ENCODE results near the gene DDT. TPM values are rescaled to one million over a fixed set of nuclear protein-coding genes. Genes with fewer than 3 reads are reported as not detected.

DDT gene
- total RNA-seq, 3 donors from 2014 or later (not counting 1 experiment from before 2014, with no cell fraction given), result 60.2 to 64.3 (median 62.3) TPM

DNA sequence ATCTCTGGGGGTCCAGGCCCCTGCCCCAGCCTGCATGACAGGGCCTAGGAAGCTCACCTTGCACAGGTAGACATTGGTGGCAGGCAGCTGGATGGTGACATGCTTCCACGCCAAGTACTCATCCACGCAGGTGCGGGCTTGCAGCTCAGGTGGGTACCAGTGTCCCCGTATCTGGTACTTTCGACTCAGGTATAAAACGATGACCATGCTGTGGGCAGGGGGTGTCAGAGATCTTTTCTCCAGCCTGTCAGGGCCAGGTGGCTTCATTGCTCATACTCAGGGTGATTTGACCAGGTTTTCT, 32.6 kb upstream of the DDT start:
- no peaks in the 10 kb centered on the region for H3K9me3 Mint-ChIP-seq
- H3K4me1 Mint-ChIP-seq, result peaks cover 13 to 18% of the 10 kb centered on the region in 2 donors
- DNase-seq (no peak), ATAC-seq (no peak)
- Histone ChIP-seq H3K27me3 (ENCODE audit: control insufficient read depth, insufficient read depth, low read length) (peaks cover 3% of the 10 kb centered on the region), H3K9me3 (ENCODE audit: control insufficient read depth, insufficient read depth, low read length) (no peaks in the 10 kb centered on the region), H3K36me3 (ENCODE audit: control insufficient read depth, insufficient read depth, low read length) (no peaks in the 10 kb centered on the region), H3K27ac (ENCODE audit: low read length) (no peak overlapping the region), H3K4me1 (ENCODE audit: control insufficient read depth, insufficient read depth, low read length) (peaks cover 10% of the 10 kb centered on the region), H3K4me3 (ENCODE audit: low read length) (no peak overlapping the region)
- H3K4me3 Mint-ChIP-seq, result no peak overlapping the region
- TF ChIP-seq, protein P1, sequence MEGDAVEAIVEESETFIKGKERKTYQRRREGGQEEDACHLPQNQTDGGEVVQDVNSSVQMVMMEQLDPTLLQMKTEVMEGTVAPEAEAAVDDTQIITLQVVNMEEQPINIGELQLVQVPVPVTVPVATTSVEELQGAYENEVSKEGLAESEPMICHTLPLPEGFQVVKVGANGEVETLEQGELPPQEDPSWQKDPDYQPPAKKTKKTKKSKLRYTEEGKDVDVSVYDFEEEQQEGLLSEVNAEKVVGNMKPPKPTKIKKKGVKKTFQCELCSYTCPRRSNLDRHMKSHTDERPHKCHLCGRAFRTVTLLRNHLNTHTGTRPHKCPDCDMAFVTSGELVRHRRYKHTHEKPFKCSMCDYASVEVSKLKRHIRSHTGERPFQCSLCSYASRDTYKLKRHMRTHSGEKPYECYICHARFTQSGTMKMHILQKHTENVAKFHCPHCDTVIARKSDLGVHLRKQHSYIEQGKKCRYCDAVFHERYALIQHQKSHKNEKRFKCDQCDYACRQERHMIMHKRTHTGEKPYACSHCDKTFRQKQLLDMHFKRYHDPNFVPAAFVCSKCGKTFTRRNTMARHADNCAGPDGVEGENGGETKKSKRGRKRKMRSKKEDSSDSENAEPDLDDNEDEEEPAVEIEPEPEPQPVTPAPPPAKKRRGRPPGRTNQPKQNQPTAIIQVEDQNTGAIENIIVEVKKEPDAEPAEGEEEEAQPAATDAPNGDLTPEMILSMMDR (IDR thresholded peaks at IDR 0.05), result no peak
- intact Hi-C loops (cut with micrococcal nuclease), result no loop called here
- H3K36me3 Mint-ChIP-seq, result no peaks in the 10 kb centered on the region
- H3K27me3 Mint-ChIP-seq (ENCODE audit: low read depth in 2 of 2), result peaks cover 0 to 4% of the 10 kb centered on the region in 2 donors
- 89% methylated on average over 6 of the region's 6 CpGs for WGBS (ENCODE audit: insufficient coverage)
- H3K27ac Mint-ChIP-seq, result no peak overlapping the region

DNA sequence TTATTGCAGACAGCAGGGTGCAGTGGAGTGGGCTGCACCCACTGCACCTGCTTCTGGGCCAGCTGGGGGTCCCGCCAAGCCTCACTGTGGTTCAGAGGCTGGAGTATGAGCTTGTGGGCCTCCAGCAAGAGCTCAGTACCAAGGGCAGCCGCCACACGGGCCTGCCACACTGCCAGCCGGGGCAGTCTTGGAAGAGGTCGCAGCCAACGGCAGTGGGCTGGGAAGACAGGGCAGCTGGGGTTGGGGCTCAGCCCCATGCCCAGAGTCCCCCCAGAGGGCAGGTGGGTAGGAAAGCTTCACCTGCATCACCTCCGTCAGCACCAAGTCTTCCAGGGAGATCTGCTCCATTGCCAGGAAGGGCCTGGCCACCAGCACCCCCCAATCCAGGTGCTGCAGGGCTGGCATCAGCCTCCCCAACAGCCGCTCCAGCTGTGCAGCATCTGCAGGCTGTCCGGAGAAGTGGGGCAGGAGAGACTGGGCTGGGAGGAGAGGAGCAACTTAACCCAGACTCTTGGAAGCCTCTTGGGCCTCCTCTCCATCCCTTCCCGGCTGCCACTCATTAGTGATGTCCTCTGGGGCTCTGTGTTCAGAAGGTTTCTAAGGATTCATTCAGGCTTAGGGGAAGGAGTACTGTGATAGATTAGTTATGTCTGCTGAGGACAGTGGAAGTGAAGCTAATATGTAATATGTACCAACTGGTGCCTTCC, 32.1 kb upstream of the DDT start:
- Mint-ChIP-seq H3K9me3 (no peaks in the 10 kb centered on the region), H3K4me1 (peaks cover 7 to 13% of the 10 kb centered on the region in 2 donors), H3K27ac (no peak overlapping the region), H3K27me3 (ENCODE audit: low read depth in 2 of 2) (peaks cover 0 to 4% of the 10 kb centered on the region in 2 donors), H3K4me3 (no peak overlapping the region), H3K36me3 (no peaks in the 10 kb centered on the region)
- intact Hi-C loops (cut with micrococcal nuclease), result no loop called here
- Histone ChIP-seq H3K9me3 (ENCODE audit: control insufficient read depth, insufficient read depth, low read length) (no peaks in the 10 kb centered on the region), H3K4me3 (ENCODE audit: low read length) (no peak overlapping the region), H3K36me3 (ENCODE audit: control insufficient read depth, insufficient read depth, low read length) (no peaks in the 10 kb centered on the region), H3K27ac (ENCODE audit: low read length) (no peak overlapping the region), H3K4me1 (ENCODE audit: control insufficient read depth, insufficient read depth, low read length) (peaks cover 5% of the 10 kb centered on the region), H3K27me3 (ENCODE audit: control insufficient read depth, insufficient read depth, low read length) (peaks cover 3% of the 10 kb centered on the region)
- DNase-seq (no peak), ATAC-seq (no peak)
- TF ChIP-seq, protein P1 (IDR thresholded peaks at IDR 0.05), result no peak
- WGBS (ENCODE audit: insufficient coverage), result 83% methylated on average over 10 of the region's 10 CpGs

DNA sequence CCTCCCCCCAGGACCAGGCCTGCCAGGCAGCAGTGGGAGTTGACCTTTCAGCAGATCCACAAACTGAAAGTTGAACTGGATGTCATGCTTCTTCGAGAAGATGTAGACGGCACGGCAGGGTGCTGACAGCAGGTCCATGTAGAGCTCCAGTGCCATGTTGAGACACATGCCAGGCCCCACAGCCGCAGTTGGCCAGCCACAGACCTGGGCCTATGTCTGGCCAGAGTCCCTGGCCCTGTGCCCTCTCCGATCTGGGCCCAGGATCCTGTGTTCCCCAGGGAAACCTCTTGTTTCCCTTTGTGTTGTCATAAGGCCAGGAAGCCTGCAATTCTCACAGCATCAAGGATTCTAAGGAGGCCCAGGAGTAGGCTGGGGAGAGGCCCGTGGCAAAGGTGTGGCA, 31.0 kb upstream of the DDT start, which contains the start of gene GSTT4:
GSTT4 (minus strand) TSS at position 253 of the 400 bp plus-strand sequence; CDS start at position 156, 97 bp downstream.
- TF ChIP-seq, protein P1 (IDR thresholded peaks at IDR 0.05), result no peak
- Histone ChIP-seq H3K36me3 (ENCODE audit: control insufficient read depth, insufficient read depth, low read length) (no peaks in the 10 kb centered on the region), H3K9me3 (ENCODE audit: control insufficient read depth, insufficient read depth, low read length) (no peaks in the 10 kb centered on the region), H3K27me3 (ENCODE audit: control insufficient read depth, insufficient read depth, low read length) (peaks cover 3% of the 10 kb centered on the region), H3K4me1 (ENCODE audit: control insufficient read depth, insufficient read depth, low read length) (no peaks in the 10 kb centered on the region), H3K4me3 (ENCODE audit: low read length) (no peak within 1 kb of the TSS), H3K27ac (ENCODE audit: low read length) (no peak within 1 kb of the TSS)
- 85% methylated on average over 6 of the region's 6 CpGs for WGBS (ENCODE audit: insufficient coverage)
- Mint-ChIP-seq H3K4me3 (no peak within 1 kb of the TSS), H3K36me3 (no peaks in the 10 kb centered on the region), H3K4me1 (peaks cover 0 to 2% of the 10 kb centered on the region in 2 donors), H3K27ac (no peak within 1 kb of the TSS), H3K27me3 (ENCODE audit: low read depth in 2 of 2) (peaks cover 0 to 4% of the 10 kb centered on the region in 2 donors), H3K9me3 (no peaks in the 10 kb centered on the region)
- ATAC-seq (no peak), DNase-seq (no peak)
- intact Hi-C loops (cut with micrococcal nuclease), result no loop called here

DNA sequence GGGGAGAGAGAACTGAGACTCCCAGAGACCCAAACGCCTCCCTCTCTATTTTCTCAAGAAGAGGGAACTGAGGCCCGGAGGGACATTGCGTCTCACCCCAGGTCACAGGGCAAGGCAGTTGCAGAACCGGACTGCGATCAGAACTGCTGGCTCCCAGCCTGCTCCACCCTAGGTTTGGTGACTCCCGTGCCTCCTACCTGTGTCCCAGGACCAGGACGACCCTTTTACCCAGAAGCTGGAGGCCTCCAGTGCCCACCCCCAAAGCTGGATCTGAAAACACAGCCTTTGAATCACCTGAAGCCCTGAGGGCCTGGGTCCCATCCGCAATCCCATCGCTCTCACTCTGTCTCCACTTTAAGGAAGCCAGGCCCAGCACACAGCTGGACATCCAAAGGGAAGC, 29.6 kb upstream of the DDT start:
- no peaks in the 10 kb centered on the region for H3K4me1 Mint-ChIP-seq
- intact Hi-C loops (cut with micrococcal nuclease), result no loop called here
- H3K27ac ChIP-seq (ENCODE audit: low read length), result no peak overlapping the region
- H3K4me1 ChIP-seq (ENCODE audit: control insufficient read depth, insufficient read depth, low read length), result no peaks in the 10 kb centered on the region
- DNase-seq, result no peak
- 87% methylated on average over 9 of the region's 9 CpGs for WGBS (ENCODE audit: insufficient coverage)
- no peak overlapping the region for H3K27ac Mint-ChIP-seq
- no peak for ATAC-seq
- H3K9me3 ChIP-seq (ENCODE audit: control insufficient read depth, insufficient read depth, low read length), result no peaks in the 10 kb centered on the region
- peaks cover 3% of the 10 kb centered on the region for H3K27me3 ChIP-seq (ENCODE audit: control insufficient read depth, insufficient read depth, low read length)
- H3K36me3 ChIP-seq (ENCODE audit: control insufficient read depth, insufficient read depth, low read length), result no peaks in the 10 kb centered on the region
- H3K4me3 Mint-ChIP-seq, result no peak overlapping the region
- no peak overlapping the region for H3K4me3 ChIP-seq (ENCODE audit: low read length)
- no peaks in the 10 kb centered on the region for H3K9me3 Mint-ChIP-seq
- peaks cover 0 to 7% of the 10 kb centered on the region in 2 donors for H3K27me3 Mint-ChIP-seq (ENCODE audit: low read depth in 2 of 2)
- no peaks in the 10 kb centered on the region for H3K36me3 Mint-ChIP-seq
- TF ChIP-seq, protein P1 (IDR thresholded peaks at IDR 0.05), result no peak

Measured in natural killer cell (primary cell).